Peyer's patch (tissue), 4 donors: ENCODE results near the gene MAP2K5. TPM values are rescaled to one million over a fixed set of nuclear protein-coding genes. Genes with fewer than 3 reads are reported as not detected.

ENCODE experiments used
- DNase-seq, 3 donors: peaks; one replicate each; pipeline ENCODE4 v3.0.0-alpha.2; 2017 to 2019
- H3K27ac ChIP-seq, 4 donors: fragments of 200-600 bp; sonication (generic); one replicate each; pipeline ENCODE4 v1.5.1; 2016 to 2019
- H3K27me3 ChIP-seq, 2 donors: fragments of 200-600 bp; sonication (generic); one replicate each; pipeline ENCODE4 v1.5.1; 2019
- H3K36me3 ChIP-seq, 3 donors: fragments of 200-600 bp; sonication (generic); one replicate each; pipeline ENCODE4 v1.5.1; 2016 to 2019
- H3K4me1 ChIP-seq, 4 donors: fragments of 200-600 bp; sonication (generic); one replicate each; pipeline ENCODE4 v1.5.1; 2016 to 2019
- H3K4me3 ChIP-seq, 4 donors: fragments of 200-600 bp; sonication (generic); 1 replicate in 3 of 4; 2 replicates in 1 of 4; pipeline ENCODE4 v1.5.1; 2016 to 2019; ENCODE audit warnings: mild to moderate bottlenecking in 1 of 4
- H3K9me3 ChIP-seq, 4 donors: fragments of 200-600 bp; sonication (generic); one replicate each; pipeline ENCODE4 v1.5.1; 2016 to 2019; ENCODE audit warnings: mild to moderate bottlenecking in 1 of 4
- POLR2A ChIP-seq, 2 donors: fragments of 450-650 bp; IDR thresholded peaks; one replicate each; pipeline ENCODE4 v1.5.1; 2017; ENCODE audit warnings: antibody characterized with exemption in 2 of 2, mild to moderate bottlenecking in 2 of 2, moderate library complexity in 2 of 2
- total RNA-seq, 4 donors: library from RNA; depleted of rRNA; stranded (reverse); fragments of >200 nt; gene quantifications; one replicate each; pipeline ENCODE4 v1.1.0, GENCODE V29; 2016
- TF ChIP-seq, protein P1 (sequence below), 6 experiments: fragments of 450-650 bp in 4 of 6; fragments of 200-600 bp in 2 of 6; sonication (generic) in 1 of 6; IDR thresholded peaks; one replicate each; pipeline ENCODE4 v1.5.1; 2017 to 2019; ENCODE audit warnings: antibody characterized with exemption in 6 of 6, mild to moderate bottlenecking in 3 of 6, moderate library complexity in 1 of 6

The MAP2K5 gene
- total RNA-seq, 4 donors from 2014 or later, result 14.0 to 50.3 (median 21.2) TPM

DNA sequence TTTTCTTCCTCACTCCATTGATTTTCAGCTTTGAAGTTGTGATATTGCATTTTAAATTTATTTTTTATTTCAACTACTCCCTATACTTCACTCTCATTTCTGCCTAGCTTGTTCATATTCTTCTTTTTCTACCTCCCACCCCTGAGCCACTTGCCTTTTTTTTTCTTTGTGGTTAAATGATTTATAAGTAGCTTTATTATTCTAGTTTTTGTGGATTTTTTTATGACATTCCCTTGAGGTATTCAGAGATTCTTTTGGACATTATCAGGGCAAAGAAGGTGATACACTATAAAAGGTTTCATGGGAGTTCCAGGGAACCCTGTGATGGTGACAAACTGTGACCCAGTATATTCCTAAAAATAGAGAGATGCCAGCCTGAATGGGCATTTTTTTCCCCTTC lies 18.3 kb upstream of the MAP2K5 start:
- DNase-seq, result no peak
- peaks cover 0 to 13% (median 0%) of the 10 kb centered on the region in 3 donors for H3K36me3 ChIP-seq
- H3K27ac ChIP-seq, result no peak overlapping the region
- no peak overlapping the region for H3K4me3 ChIP-seq
- H3K4me1 ChIP-seq, result peaks cover 0 to 11% (median 0%) of the 10 kb centered on the region in 4 donors
- no peak for TF ChIP-seq POLR2A (IDR thresholded peaks at IDR 0.05)
- TF ChIP-seq, protein P1, sequence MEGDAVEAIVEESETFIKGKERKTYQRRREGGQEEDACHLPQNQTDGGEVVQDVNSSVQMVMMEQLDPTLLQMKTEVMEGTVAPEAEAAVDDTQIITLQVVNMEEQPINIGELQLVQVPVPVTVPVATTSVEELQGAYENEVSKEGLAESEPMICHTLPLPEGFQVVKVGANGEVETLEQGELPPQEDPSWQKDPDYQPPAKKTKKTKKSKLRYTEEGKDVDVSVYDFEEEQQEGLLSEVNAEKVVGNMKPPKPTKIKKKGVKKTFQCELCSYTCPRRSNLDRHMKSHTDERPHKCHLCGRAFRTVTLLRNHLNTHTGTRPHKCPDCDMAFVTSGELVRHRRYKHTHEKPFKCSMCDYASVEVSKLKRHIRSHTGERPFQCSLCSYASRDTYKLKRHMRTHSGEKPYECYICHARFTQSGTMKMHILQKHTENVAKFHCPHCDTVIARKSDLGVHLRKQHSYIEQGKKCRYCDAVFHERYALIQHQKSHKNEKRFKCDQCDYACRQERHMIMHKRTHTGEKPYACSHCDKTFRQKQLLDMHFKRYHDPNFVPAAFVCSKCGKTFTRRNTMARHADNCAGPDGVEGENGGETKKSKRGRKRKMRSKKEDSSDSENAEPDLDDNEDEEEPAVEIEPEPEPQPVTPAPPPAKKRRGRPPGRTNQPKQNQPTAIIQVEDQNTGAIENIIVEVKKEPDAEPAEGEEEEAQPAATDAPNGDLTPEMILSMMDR (IDR thresholded peaks at IDR 0.05), result no peak
- no peaks in the 10 kb centered on the region for H3K27me3 ChIP-seq
- no peaks in the 10 kb centered on the region for H3K9me3 ChIP-seq

GRCh38 chr15:67528513-67528912 lies 14.0 kb upstream of the MAP2K5 start:
- Histone ChIP-seq H3K9me3 (no peaks in the 10 kb centered on the region), H3K36me3 (peaks cover 0 to 13% (median 0%) of the 10 kb centered on the region in 3 donors), H3K4me1 (no peaks in the 10 kb centered on the region), H3K27ac (no peak overlapping the region), H3K27me3 (no peaks in the 10 kb centered on the region), H3K4me3 (no peak overlapping the region)
- TF ChIP-seq, protein P1 (IDR thresholded peaks at IDR 0.05), result no peak
- no peak for TF ChIP-seq POLR2A (IDR thresholded peaks at IDR 0.05)
- no peak for DNase-seq

DNA sequence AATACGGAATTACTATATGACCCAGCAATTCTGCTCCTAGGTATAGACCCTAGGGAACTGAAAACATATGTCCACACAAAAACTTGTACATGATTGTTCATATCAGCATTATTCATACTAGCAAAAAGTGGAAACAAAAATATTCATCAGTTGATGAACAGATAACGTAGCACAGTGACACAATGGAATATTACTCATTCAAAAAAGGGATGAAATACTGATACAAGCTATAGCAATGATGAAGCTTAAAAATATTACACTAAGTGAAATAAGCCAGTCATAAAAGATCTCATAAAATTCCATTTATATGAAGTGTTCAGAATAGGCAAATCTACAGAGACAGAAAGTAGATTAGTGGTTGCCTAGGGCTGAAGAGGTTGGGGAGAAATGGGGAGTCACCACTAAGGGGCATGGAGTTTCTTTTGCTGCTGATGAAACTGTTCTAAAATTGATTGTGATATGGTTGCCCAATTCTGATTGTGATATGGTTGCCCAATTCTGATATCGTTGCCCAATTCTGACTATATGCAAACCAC lies 11.1 kb upstream of the MAP2K5 start:
- DNase-seq, result no peak
- Histone ChIP-seq H3K27me3 (no peaks in the 10 kb centered on the region), H3K4me1 (no peaks in the 10 kb centered on the region), H3K36me3 (peaks cover 0 to 13% (median 0%) of the 10 kb centered on the region in 3 donors), H3K4me3 (no peak overlapping the region), H3K9me3 (no peaks in the 10 kb centered on the region), H3K27ac (no peak overlapping the region)
- no peak for TF ChIP-seq POLR2A (IDR thresholded peaks at IDR 0.05)

- Histone ChIP-seq H3K9me3 (no peaks in the 10 kb centered on the region), H3K4me3 (no peak overlapping the region), H3K27ac (no peak overlapping the region), H3K4me1 (no peaks in the 10 kb centered on the region), H3K36me3 (peaks cover 0 to under 1% (median 0%) of the 10 kb centered on the region in 3 donors), H3K27me3 (no peaks in the 10 kb centered on the region)
- DNase-seq, result no peak
- TF ChIP-seq, protein P1 (IDR thresholded peaks at IDR 0.05), result no peak
- no peak for TF ChIP-seq POLR2A (IDR thresholded peaks at IDR 0.05)
Measured at GRCh38 chr15:67533873-67534272, 8.6 kb upstream of the MAP2K5 start.

- Histone ChIP-seq H3K27me3 (no peaks in the 10 kb centered on the region), H3K27ac (no peak overlapping the region), H3K4me1 (no peaks in the 10 kb centered on the region), H3K9me3 (no peaks in the 10 kb centered on the region), H3K4me3 (no peak overlapping the region), H3K36me3 (no peaks in the 10 kb centered on the region)
- no peak for DNase-seq
- no peak for TF ChIP-seq POLR2A (IDR thresholded peaks at IDR 0.05)
- TF ChIP-seq, protein P1 (IDR thresholded peaks at IDR 0.05), result no peak
Measured at GRCh38 chr15:67534360-67534759, 8.1 kb upstream of the MAP2K5 start.

DNA sequence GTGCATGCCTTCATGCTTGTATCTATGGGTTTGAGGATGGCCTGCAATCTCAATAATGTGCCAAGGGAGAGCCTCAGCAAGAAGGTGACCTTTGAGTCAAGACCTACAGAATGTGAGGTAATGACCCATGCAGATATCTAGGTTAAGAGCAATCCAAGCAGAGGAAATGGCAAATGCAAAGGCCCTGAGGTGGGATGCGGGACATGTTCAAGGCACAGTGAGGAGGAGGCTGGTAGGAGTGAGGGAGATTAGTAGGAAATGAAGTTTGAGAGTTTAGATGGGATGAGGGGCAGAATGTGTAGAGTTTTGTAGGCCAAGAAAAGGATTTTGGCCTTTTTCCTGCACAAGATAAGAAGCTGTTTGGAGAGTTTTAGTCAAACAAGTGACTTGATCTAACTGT lies 4.7 kb upstream of the MAP2K5 start:
- H3K27me3 ChIP-seq, result no peaks in the 10 kb centered on the region
- H3K4me3 ChIP-seq, result no peak overlapping the region
- H3K9me3 ChIP-seq, result no peaks in the 10 kb centered on the region
- no peak for DNase-seq
- no peaks in the 10 kb centered on the region for H3K4me1 ChIP-seq
- H3K27ac ChIP-seq, result no peak overlapping the region
- TF ChIP-seq, protein P1 (IDR thresholded peaks at IDR 0.05), result no peak
- no peak for TF ChIP-seq POLR2A (IDR thresholded peaks at IDR 0.05)
- no peaks in the 10 kb centered on the region for H3K36me3 ChIP-seq
